NOMO-1 treated with DMSO at 0.1 percent for 48 hours (cell line): ENCODE data around the gene SLC26A1.
"Not testable (repeated sequence)": the region's sequence is repeated elsewhere in the genome, so short reads cannot be mapped to it uniquely, and the experiment has no call there.

Experiments used
- DNase-seq: peaks from one replicate; lab custom pipeline; 2025; ENCODE audit not compliant: unreplicated experiment; lab: John Stamatoyannopoulos, UW

Gene SLC26A1

GRCh38 chr4:985123-985830 is 7.9 kb downstream of the SLC26A1 start:
- peak; percentile 27 for DNase-seq

DNA sequence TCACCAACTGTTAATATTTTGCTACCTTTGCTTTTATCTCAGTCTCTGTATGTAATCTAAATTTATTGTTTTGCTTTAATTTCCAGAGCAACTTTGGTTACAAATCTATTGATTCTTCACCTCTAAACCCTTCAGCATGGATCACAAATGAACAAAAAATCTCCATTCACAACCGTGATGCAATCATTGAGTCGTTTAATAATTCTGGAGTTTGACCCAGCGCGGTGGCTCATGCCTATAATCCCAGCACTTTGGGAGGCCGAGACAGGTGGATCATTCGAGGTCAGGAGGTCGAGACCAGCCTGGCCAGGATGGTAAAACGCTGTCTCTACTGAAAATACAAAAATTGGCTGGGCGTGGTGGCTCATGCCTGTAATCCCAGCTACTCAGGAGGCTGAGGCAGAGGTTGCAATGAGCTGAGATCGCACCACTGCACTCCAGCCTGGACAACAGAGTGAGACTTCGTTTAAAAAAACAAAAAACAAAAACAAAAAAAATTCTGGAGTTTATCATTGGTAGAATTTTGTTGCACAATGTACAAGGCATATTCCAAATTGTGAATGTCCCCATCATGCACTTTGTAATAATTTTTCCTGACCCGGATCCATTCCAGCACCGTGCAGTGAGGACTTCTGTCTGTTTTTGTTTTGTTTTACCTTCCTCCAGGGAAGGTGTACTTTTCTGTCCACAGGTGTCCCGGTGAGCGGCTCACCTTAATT is 8.7 kb downstream of the SLC26A1 start:
- DNase-seq: no peak

GRCh38 chr4:982814-983213 is 10.4 kb downstream of the SLC26A1 start:
- DNase-seq: no peak

- DNase-seq: no peak
These were observed 10.9 kb downstream of the SLC26A1 start for GRCh38 chr4:982291-982690.

DNA sequence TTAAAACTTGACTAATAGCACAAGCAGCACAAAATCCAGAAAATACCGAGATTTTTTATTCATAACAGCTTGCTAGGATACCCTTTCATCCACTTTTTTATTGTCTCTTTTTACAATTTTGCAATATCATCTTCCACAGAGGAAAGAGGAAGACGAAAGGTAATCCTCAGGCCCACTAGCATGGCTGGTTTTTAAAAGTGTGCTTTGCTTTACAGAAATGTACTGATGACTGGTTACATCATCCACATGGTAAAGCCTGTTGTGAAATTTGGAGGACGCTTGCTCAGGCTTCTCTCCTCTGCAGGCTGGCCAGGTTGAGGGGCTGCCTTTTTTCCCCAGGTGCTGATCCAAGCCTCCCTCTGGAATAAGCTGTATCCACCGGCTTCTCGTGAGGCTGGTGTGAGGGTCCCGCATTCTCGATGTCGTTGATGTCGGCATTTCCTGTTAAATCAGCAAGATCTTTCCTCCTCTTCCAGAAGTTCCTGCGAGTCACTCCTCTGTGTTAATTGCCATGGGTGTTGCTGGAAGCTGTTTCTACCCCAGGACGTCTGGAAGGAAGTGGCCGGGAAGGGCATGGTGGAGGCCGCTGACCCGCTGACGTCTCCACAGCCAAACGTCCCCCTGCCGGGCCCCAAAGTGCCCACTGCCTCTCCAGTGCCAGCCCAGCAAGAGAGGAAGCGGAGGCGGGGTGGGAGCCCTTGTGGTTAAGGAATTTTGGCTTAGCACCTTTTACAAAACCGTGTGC is 14.1 kb downstream of the SLC26A1 start:
- peak; percentile 95 for DNase-seq

DNA sequence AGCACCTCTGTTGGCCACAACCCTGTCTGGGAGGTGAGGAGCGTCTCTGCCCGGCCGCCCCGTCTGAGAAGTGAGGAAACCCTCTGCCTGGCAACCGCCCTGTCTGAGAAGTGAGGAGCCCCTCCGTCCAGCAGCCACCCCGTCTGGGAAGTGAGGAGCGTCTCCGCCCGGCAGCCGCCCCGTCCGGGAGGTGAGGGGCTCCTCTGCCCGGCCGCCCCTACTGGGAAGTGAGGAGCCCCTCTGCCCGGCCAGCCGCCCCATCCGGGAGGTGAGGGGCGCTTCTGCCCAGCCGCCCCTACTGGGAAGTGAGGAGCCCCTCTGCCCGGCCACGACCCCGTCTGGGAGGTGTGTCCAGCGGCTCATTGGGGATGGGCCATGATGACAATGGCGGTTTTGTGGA is 17.2 kb downstream of the SLC26A1 start:
- DNase-seq: not testable (repeated sequence)

GRCh38 chr4:974668-975067 is 18.5 kb downstream of the SLC26A1 start:
- DNase-seq: no peak

DNA sequence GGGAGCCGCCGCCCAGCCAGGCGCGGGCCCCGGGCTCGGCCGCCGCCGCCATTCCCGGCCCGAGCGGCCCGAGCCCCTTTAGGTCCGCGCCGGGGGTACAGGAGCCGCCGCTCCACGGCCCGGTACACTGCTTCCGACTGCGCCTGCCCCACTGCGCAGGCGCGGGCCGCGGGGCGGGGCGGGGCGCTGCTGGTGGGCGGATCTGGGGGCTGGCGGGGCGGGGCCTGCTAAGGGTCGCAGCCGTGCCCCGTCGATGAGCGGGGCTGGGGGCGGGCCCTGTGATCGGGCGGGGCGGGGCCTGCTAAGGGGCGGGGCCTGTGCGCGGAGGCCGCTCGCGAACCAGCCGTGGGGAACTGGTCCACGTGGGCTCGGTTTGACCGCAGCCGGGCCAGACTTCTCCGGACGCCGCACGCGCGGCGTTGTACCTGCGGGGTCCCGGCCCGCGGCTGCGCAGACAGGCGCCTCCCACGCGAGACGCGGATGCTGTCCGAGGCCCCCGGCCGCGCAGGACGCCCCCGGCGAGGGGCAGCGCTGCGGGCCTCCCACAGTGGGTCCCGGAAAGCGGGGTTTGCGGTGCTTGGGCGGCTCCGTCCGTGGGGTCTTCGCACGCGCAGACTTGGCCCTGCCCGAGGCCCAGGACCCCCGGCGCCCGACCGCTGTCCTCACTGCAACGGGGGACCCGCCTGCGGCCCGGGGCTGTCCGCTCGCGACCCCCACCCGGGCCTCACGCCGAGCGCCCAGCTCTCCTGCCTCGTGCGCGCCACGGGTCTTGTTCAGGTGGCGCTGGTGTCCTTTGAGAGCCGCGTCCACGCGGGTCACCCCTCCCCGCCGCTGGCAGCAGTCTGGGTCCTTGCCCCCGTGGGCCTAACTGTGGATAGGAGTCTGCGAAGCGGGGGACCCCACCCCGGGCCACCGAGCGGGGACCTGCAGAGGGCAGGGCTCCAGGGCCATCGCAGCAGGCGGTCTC is 19.5 kb downstream of the SLC26A1 start, which contains the start of gene DGKQ:
Gene DGKQ (minus strand): TSS at position 139 of the 967 bp plus-strand sequence. CDS start 87 bp downstream, at position 52.
- DNase-seq: peak; percentile 64

DNA sequence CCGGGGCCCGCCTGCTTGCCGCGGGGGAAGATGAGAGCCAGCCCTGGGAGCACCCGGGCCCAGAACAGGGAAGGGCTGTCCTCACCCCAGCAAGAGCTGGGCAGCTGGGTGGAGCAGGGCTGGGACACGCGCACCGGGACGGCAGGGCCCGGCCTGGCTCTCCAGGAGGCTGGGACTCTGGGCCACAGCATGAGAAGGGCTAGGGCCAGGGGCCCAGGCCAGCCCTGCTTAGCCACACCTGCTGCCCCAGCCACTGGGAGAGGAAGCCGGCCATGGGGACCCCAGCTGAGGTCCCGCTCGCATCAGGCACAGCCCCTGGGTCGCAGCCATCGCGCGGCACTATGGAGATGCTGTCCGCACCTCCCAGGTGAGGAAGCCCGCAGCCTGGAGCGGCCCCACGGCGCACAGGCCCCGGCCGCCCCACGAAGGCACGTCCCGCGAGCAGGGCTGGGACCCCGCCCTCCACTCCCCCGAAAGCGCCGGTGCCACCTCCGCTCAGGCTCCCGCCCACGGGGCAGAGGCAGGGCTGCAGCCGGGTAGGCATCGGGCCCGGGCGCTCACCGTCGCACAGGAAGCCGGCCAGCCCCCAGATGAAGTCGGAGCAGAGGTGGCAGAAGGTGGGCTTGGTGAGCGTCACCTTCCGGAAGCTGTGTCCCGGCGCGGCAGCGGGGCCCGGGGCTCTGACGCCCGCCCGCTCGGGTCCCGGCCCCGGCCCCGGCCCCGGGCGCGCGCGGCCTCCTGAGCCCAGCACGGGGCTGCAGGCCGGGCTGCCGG is 20.4 kb downstream of the SLC26A1 start:
- no peak for DNase-seq

- DNase-seq: no peak
These were observed 21.3 kb downstream of the SLC26A1 start for GRCh38 chr4:971666-972500.

- no peak for DNase-seq
These were observed 22.2 kb downstream of the SLC26A1 start for GRCh38 chr4:970854-971520.

GRCh38 chr4:970046-970745 is 23.0 kb downstream of the SLC26A1 start:
- DNase-seq: no peak

GRCh38 chr4:968621-969394 is 24.4 kb downstream of the SLC26A1 start:
- no peak for DNase-seq

DNA sequence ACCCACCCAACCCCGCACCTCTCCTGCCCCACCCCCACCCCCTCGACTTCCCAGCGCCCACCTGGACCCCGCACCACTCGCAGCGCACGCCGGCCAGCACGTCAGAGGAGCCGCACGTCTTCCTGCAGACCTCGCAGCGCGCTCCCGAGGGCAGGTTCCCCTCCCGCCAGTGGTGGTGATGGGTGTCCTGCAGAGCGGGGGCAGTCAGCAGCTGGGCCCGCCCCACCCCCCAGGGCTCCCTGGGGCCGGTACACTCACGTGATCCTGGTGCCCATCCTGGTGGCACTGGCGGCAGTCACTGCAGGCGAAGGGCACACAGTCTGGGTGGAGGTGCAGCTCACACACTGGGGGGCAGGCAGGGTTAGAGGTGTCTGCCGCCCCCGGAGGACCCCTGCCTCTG is 25.0 kb downstream of the SLC26A1 start:
- no peak for DNase-seq

DNA sequence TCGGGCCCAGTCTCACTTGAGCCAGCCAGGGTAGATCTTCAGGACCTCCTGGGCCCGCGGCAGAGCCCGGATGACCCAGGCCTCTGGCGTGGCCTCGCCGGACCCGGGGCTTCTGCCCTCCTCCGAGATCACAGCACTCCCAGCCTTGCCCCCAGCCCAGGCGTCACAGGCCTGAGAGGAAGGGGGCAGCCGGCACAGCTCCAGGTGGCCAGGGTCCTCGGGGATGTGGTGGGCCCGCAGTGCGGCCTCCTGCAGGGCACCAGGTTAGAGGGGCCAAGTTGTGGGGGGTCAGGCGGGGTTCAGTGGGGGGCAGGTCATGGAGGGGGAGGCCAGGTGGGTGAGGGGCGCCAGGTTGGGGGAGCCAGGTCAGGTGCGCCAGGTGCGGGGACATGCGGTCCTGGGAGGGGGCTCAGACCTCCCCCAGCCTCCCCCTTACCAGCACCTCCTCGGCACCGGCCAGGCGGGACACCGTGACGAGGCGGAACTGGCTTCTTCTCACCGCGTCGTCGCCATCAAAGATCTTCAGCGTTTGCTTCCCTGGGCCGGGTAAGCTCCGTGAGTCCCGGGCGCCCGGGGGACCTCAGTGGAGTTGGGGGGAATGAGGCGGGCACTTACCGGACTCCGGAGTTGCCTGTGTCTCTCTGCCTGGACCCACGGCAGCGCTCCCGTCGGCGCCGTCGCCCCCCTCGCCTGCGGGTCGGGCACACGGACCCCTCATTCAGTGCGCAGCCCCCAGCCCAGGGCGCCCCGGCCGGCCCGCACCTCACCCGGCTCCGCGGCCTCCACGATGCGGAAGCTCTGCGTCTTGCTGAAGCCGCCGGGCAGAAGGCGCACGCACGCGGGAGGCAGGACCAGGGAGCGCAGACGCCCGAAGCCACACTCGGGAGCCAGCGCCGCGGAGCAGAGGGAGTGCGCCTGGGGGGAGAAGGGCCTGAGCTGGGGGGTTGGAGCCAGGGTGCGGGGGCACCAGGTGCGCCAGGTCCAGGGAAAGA is 25.8 kb downstream of the SLC26A1 start:
- no peak for DNase-seq
